HepG2 (cell line): ENCODE results near the gene WSB1. TPM values are rescaled to one million over a fixed set of nuclear protein-coding genes. Genes with fewer than 3 reads are reported as not detected.

ENCODE experiments used
- AGO1 ChIP-seq: fragments of 200-400 bp; formaldehyde crosslinking; IDR thresholded peaks from 2 replicates; pipeline ENCODE4 v1.6.1; 2017; ENCODE audit warnings: mild to moderate bottlenecking, low read depth, low read length, moderate library complexity; ENCODE audit not compliant: poor library complexity, severe bottlenecking
- ATF7-NPFF ChIP-seq: sonication (generic); formaldehyde crosslinking; IDR thresholded peaks from 2 replicates; pipeline ENCODE4 v1.8.1; 2023; ENCODE audit warnings: mild to moderate bottlenecking, low read depth, missing genetic modification reagents, moderate library complexity
- FOSL2 ChIP-seq: sonication (generic); formaldehyde crosslinking; IDR thresholded peaks from 2 replicates; pipeline ENCODE4 v1.4.0; 2020; ENCODE audit warnings: missing genetic modification reagents
- GATAD2A ChIP-seq: IDR thresholded peaks from 2 replicates; pipeline ENCODE4 v1.6.1; 2016
- HNF4A ChIP-seq: sonication (generic); formaldehyde crosslinking; IDR thresholded peaks from 2 replicates; pipeline ENCODE4 v1.4.0; 2020; ENCODE audit warnings: missing genetic modification reagents
- MYC ChIP-seq: sonication (generic); formaldehyde crosslinking; IDR thresholded peaks from 2 replicates; pipeline ENCODE4 v1.9.0; 2021; ENCODE audit warnings: missing genetic modification reagents, borderline replicate concordance
- MZF1 ChIP-seq: sonication (generic); formaldehyde crosslinking; IDR thresholded peaks from 2 replicates; pipeline ENCODE4 v1.8.1; 2023; ENCODE audit warnings: mild to moderate bottlenecking, missing genetic modification reagents, borderline replicate concordance
- PHB2 ChIP-seq: fragments of 450-650 bp; IDR thresholded peaks from 2 replicates; pipeline ENCODE4 v1.6.1; 2018; ENCODE audit not compliant: partially characterized antibody
- SP140L ChIP-seq: sonication (generic); formaldehyde crosslinking; IDR thresholded peaks from 2 replicates; pipeline ENCODE4 v1.4.0; 2020; ENCODE audit warnings: missing genetic modification reagents, borderline replicate concordance
- SSRP1 ChIP-seq: IDR thresholded peaks from 2 replicates; pipeline ENCODE4 v1.6.1; 2016; ENCODE audit warnings: control low read depth
- U2AF1 ChIP-seq: fragments of 200-400 bp; formaldehyde crosslinking; optimal IDR thresholded peaks from 2 replicates; pipeline ENCODE3; 2017; ENCODE audit warnings: mild to moderate bottlenecking, low read depth, low read length
- ZBTB21 ChIP-seq: sonication (generic); formaldehyde crosslinking; IDR thresholded peaks from 2 replicates; pipeline ENCODE4 v1.4.0; 2020; ENCODE audit warnings: missing genetic modification reagents
- ZBTB7B ChIP-seq: sonication (generic); formaldehyde crosslinking; IDR thresholded peaks from 2 replicates; pipeline ENCODE4 v1.4.0; 2020; ENCODE audit warnings: missing genetic modification reagents
- ZNF264 ChIP-seq: sonication (generic); formaldehyde crosslinking; IDR thresholded peaks from 2 replicates; pipeline ENCODE4 v1.4.0; 2020; ENCODE audit warnings: missing genetic modification reagents
- ZNF430 ChIP-seq: sonication (generic); formaldehyde crosslinking; IDR thresholded peaks from 2 replicates; pipeline ENCODE4 v1.9.0; 2021; ENCODE audit warnings: mild to moderate bottlenecking, missing genetic modification reagents
- ZNF777 ChIP-seq: sonication (generic); formaldehyde crosslinking; IDR thresholded peaks from 2 replicates; pipeline ENCODE4 v1.4.0; 2020; ENCODE audit warnings: missing genetic modification reagents
- polyA plus RNA-seq, 8 experiments: library from polyadenylated mRNA; depleted of rRNA in 3 of 8; stranded (reverse) in 7 of 8; unstranded in 1 of 8; fragments of >200 nt; fragmentation: Illumina TruSeq in 4 of 8; extraction: Trizol in 4 of 8; gene quantifications; 2 replicates each; pipeline versions ENCODE4 v1.2.1 to v1.2.3, GENCODE V29; 2011 to 2016; ENCODE audit warnings: low read depth in 4 of 8, missing spikeins in 1 of 8, mixed read lengths in 1 of 8; ENCODE audit not compliant: insufficient read depth in 1 of 8
- total RNA-seq, 5 experiments: library from RNA; depleted of rRNA; stranded (reverse); fragments of >200 nt; fragmentation: Illumina TruSeq; extraction: Trizol; gene quantifications; 2 replicates each; pipeline ENCODE4 v1.2.3, GENCODE V29; 2016; ENCODE audit warnings: low read depth in 1 of 5
- TF ChIP-seq, protein P1 (sequence below): sonication (generic); formaldehyde crosslinking; conservative IDR thresholded peaks from 2 replicates; pipeline ENCODE4 v1.8.0; 2022; ENCODE audit warnings: missing genetic modification reagents
- TF ChIP-seq, protein P2 (sequence below): sonication (generic); formaldehyde crosslinking; IDR thresholded peaks from 2 replicates; pipeline ENCODE4 v1.4.0; 2020; ENCODE audit warnings: missing genetic modification reagents, borderline replicate concordance
- TF ChIP-seq, protein P3 (sequence below): sonication (generic); formaldehyde crosslinking; IDR thresholded peaks from 2 replicates; pipeline ENCODE4 v1.4.0; 2020; ENCODE audit warnings: missing genetic modification reagents, mild to moderate bottlenecking, borderline replicate concordance
- TF ChIP-seq, protein P4 (sequence below): sonication (generic); formaldehyde crosslinking; IDR thresholded peaks from 2 replicates; pipeline ENCODE4 v1.5.1; 2020; ENCODE audit warnings: missing genetic modification reagents, mild to moderate bottlenecking, borderline replicate concordance

WSB1 gene
- total and polyA plus RNA-seq, 2 of the 13 experiments (the other 11 are each of a cell fraction or from before 2014, with no cell fraction given) = 81.3 to 294 TPM

DNA sequence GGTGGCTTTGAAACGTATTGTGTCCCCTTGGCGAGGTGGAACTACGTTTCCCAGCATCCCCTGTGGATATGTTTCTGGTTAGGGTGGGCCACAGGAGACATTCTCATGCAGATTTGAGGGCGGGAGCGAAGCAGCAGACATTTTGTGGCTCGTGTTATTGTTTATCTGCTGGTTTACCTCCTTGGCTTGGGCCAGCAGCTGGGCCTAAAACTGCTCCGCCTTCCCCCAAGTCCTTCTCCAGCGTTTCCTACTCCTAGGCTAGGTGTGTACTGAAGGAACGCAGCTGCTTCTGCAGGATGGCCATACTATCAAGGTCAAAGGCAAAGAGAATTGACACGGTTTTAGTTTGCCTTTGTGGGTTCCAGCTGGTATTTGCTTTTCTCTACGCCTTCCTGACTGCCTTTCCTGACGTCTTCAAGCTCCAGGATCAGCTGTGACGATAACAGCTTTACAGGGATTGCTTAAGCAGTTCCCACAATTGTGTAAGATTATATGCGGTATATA is 17.2 kb upstream of the WSB1 start (continued):
- TF ChIP-seq, protein P1, sequence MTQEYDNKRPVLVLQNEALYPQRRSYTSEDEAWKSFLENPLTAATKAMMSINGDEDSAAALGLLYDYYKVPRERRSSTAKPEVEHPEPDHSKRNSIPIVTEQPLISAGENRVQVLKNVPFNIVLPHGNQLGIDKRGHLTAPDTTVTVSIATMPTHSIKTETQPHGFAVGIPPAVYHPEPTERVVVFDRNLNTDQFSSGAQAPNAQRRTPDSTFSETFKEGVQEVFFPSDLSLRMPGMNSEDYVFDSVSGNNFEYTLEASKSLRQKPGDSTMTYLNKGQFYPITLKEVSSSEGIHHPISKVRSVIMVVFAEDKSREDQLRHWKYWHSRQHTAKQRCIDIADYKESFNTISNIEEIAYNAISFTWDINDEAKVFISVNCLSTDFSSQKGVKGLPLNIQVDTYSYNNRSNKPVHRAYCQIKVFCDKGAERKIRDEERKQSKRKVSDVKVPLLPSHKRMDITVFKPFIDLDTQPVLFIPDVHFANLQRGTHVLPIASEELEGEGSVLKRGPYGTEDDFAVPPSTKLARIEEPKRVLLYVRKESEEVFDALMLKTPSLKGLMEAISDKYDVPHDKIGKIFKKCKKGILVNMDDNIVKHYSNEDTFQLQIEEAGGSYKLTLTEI (CRISPR knock-in tag) = no peak
- TF ChIP-seq ZBTB7B (CRISPR knock-in tag) = no peak
- TF ChIP-seq SSRP1 (CRISPR knock-in tag) = no peak
- TF ChIP-seq PHB2 = no peak
- TF ChIP-seq MYC (CRISPR knock-in tag) = no peak
- TF ChIP-seq, protein P2, sequence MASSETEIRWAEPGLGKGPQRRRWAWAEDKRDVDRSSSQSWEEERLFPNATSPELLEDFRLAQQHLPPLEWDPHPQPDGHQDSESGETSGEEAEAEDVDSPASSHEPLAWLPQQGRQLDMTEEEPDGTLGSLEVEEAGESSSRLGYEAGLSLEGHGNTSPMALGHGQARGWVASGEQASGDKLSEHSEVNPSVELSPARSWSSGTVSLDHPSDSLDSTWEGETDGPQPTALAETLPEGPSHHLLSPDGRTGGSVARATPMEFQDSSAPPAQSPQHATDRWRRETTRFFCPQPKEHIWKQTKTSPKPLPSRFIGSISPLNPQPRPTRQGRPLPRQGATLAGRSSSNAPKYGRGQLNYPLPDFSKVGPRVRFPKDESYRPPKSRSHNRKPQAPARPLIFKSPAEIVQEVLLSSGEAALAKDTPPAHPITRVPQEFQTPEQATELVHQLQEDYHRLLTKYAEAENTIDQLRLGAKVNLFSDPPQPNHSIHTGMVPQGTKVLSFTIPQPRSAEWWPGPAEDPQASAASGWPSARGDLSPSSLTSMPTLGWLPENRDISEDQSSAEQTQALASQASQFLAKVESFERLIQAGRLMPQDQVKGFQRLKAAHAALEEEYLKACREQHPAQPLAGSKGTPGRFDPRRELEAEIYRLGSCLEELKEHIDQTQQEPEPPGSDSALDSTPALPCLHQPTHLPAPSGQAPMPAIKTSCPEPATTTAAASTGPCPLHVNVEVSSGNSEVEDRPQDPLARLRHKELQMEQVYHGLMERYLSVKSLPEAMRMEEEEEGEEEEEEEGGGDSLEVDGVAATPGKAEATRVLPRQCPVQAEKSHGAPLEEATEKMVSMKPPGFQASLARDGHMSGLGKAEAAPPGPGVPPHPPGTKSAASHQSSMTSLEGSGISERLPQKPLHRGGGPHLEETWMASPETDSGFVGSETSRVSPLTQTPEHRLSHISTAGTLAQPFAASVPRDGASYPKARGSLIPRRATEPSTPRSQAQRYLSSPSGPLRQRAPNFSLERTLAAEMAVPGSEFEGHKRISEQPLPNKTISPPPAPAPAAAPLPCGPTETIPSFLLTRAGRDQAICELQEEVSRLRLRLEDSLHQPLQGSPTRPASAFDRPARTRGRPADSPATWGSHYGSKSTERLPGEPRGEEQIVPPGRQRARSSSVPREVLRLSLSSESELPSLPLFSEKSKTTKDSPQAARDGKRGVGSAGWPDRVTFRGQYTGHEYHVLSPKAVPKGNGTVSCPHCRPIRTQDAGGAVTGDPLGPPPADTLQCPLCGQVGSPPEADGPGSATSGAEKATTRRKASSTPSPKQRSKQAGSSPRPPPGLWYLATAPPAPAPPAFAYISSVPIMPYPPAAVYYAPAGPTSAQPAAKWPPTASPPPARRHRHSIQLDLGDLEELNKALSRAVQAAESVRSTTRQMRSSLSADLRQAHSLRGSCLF (CRISPR knock-in tag) = no peak
- TF ChIP-seq, protein P3, sequence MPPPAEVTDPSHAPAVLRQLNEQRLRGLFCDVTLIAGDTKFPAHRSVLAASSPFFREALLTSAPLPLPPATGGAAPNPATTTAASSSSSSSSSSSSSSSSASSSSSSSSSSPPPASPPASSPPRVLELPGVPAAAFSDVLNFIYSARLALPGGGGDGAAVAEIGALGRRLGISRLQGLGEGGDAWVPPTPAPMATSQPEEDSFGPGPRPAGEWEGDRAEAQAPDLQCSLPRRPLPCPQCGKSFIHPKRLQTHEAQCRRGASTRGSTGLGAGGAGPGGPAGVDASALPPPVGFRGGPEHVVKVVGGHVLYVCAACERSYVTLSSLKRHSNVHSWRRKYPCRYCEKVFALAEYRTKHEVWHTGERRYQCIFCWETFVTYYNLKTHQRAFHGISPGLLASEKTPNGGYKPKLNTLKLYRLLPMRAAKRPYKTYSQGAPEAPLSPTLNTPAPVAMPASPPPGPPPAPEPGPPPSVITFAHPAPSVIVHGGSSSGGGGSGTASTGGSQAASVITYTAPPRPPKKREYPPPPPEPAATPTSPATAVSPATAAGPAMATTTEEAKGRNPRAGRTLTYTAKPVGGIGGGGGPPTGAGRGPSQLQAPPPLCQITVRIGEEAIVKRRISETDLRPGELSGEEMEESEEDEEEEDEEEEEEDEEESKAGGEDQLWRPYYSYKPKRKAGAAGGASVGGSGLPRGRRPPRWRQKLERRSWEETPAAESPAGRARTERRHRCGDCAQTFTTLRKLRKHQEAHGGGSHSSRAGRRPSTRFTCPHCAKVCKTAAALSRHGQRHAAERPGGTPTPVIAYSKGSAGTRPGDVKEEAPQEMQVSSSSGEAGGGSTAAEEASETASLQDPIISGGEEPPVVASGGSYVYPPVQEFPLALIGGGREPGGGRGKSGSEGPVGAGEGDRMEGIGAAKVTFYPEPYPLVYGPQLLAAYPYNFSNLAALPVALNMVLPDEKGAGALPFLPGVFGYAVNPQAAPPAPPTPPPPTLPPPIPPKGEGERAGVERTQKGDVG (CRISPR knock-in tag) = no peak
- TF ChIP-seq ATF7-NPFF = no peak
- TF ChIP-seq ZNF777 = no peak
- no peak for TF ChIP-seq MZF1 (CRISPR knock-in tag)
- TF ChIP-seq ZNF264 = no peak
- TF ChIP-seq AGO1 = no peak
- no peak for TF ChIP-seq HNF4A (CRISPR knock-in tag)
- TF ChIP-seq, protein P4, sequence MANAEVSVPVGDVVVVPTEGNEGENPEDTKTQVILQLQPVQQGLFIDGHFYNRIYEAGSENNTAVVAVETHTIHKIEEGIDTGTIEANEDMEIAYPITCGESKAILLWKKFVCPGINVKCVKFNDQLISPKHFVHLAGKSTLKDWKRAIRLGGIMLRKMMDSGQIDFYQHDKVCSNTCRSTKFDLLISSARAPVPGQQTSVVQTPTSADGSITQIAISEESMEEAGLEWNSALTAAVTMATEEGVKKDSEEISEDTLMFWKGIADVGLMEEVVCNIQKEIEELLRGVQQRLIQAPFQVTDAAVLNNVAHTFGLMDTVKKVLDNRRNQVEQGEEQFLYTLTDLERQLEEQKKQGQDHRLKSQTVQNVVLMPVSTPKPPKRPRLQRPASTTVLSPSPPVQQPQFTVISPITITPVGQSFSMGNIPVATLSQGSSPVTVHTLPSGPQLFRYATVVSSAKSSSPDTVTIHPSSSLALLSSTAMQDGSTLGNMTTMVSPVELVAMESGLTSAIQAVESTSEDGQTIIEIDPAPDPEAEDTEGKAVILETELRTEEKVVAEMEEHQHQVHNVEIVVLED (CRISPR knock-in tag) = no peak
- TF ChIP-seq FOSL2 (CRISPR knock-in tag) = 0 out of 2 replicates have a peak, but pooled peaks have one; percentile 9
- peak; percentile 62; the same call in 1 of the 2 replicates for TF ChIP-seq ZBTB21 (CRISPR knock-in tag)
- TF ChIP-seq U2AF1 = no peak
- no peak for TF ChIP-seq ZNF430 (CRISPR knock-in tag)
- no peak for TF ChIP-seq SP140L (CRISPR knock-in tag)
- 0 out of 2 replicates have a peak, but pooled peaks have one; percentile 19 for TF ChIP-seq GATAD2A
